Mesenchymal stem cell (in vitro differentiated cells and primary cell): Measurements from ENCODE around the gene STX1B.
A peak's percentile ranks its signal among the peaks of the same experiment; 100 is the strongest.

Experiments used
- DNase-seq: peaks from one replicate; pipeline ENCODE4 v3.0.0-alpha.2; 2013
- H2AFZ ChIP-seq: one replicate; pipeline ENCODE4 v1.6.1; 2013; ENCODE audit warnings: low read depth, mild to moderate bottlenecking, control low read depth, inconsistent platforms, low read length, moderate library complexity
- H2AK5ac ChIP-seq: 2 replicates; pipeline ENCODE4 v1.6.1; 2013; ENCODE audit warnings: low read length, moderate library complexity, mild to moderate bottlenecking, inconsistent platforms; ENCODE audit not compliant: severe bottlenecking
- H2BK120ac ChIP-seq: one replicate; pipeline ENCODE4 v1.6.1; 2013; ENCODE audit warnings: low read depth, mild to moderate bottlenecking, inconsistent platforms, low read length, moderate library complexity
- H2BK12ac ChIP-seq, 2 experiments: one replicate each; pipeline ENCODE4 v1.6.1; 2013; ENCODE audit warnings: inconsistent platforms in 2 of 2, low read length in 2 of 2, mild to moderate bottlenecking in 2 of 2, moderate library complexity in 2 of 2, control low read depth in 1 of 2
- H2BK15ac ChIP-seq: one replicate; pipeline ENCODE4 v1.6.1; 2013; ENCODE audit warnings: mild to moderate bottlenecking, low read depth, inconsistent platforms; ENCODE audit not compliant: poor library complexity, severe bottlenecking
- H2BK5ac ChIP-seq: 2 replicates; pipeline ENCODE4 v1.6.1; 2013; ENCODE audit warnings: low read depth, mild to moderate bottlenecking, low read length, control low read depth, inconsistent platforms; ENCODE audit not compliant: poor library complexity, severe bottlenecking
- H3K14ac ChIP-seq, 2 experiments: one replicate each; pipeline ENCODE4 v1.6.1; 2013; ENCODE audit warnings: inconsistent platforms in 2 of 2, low read length in 2 of 2, control low read depth in 1 of 2, mild to moderate bottlenecking in 1 of 2, moderate library complexity in 1 of 2
- H3K18ac ChIP-seq, 2 experiments: one replicate each; pipeline ENCODE4 v1.6.1; 2013; ENCODE audit warnings: inconsistent platforms in 2 of 2, low read length in 2 of 2, control low read depth in 1 of 2, low read depth in 1 of 2, mild to moderate bottlenecking in 1 of 2
- H3K23ac ChIP-seq, 2 experiments: one replicate each; pipeline ENCODE4 v1.6.1; 2013; ENCODE audit warnings: inconsistent platforms in 2 of 2, low read length in 2 of 2, mild to moderate bottlenecking in 2 of 2, moderate library complexity in 2 of 2, control low read depth in 1 of 2
- H3K27ac ChIP-seq: 2 replicates; pipeline ENCODE4 v1.5.1; 2013; ENCODE audit warnings: mild to moderate bottlenecking, moderate library complexity, low read length, control low read depth, inconsistent platforms; ENCODE audit not compliant: poor library complexity, severe bottlenecking
- H3K27me3 ChIP-seq, 2 experiments: 2 replicates each; pipeline versions ENCODE4 v1.6.1 to v1.7.0; 2013; ENCODE audit warnings: low read length in 2 of 2, mild to moderate bottlenecking in 2 of 2, moderate library complexity in 2 of 2, control low read depth in 1 of 2, inconsistent platforms in 1 of 2; ENCODE audit not compliant: control insufficient read depth in 1 of 2, insufficient read depth in 1 of 2
- H3K36me3 ChIP-seq, 2 experiments: 2 replicates each; pipeline versions ENCODE4 v1.6.1 to v1.7.0; 2013; ENCODE audit warnings: low read length in 2 of 2, control low read depth in 1 of 2, inconsistent platforms in 1 of 2, low read depth in 1 of 2, mild to moderate bottlenecking in 1 of 2; ENCODE audit not compliant: insufficient read depth in 2 of 2, control insufficient read depth in 1 of 2
- H3K4ac ChIP-seq, 2 experiments: one replicate each; pipeline ENCODE4 v1.6.1; 2013; ENCODE audit warnings: inconsistent platforms in 2 of 2, low read length in 2 of 2, mild to moderate bottlenecking in 2 of 2, moderate library complexity in 2 of 2, control low read depth in 1 of 2, low read depth in 1 of 2
- H3K4me1 ChIP-seq: 2 replicates; pipeline ENCODE4 v1.6.1; 2013; ENCODE audit warnings: low read depth, low read length, control low read depth; ENCODE audit not compliant: control insufficient read depth, insufficient read depth
- H3K4me2 ChIP-seq: 2 replicates; pipeline ENCODE4 v1.6.1; 2013; ENCODE audit warnings: low read length, mild to moderate bottlenecking, inconsistent platforms; ENCODE audit not compliant: poor library complexity, severe bottlenecking
- H3K4me3 ChIP-seq, 2 experiments: 2 replicates each; pipeline versions ENCODE4 v1.5.1 to v1.7.0; 2013; ENCODE audit warnings: low read length in 2 of 2, mild to moderate bottlenecking in 2 of 2, control low read depth in 1 of 2, low read depth in 1 of 2; ENCODE audit not compliant: insufficient read depth in 1 of 2
- H3K79me1 ChIP-seq: replicated peaks from 2 replicates; pipeline ENCODE4 v1.6.1; 2013; ENCODE audit warnings: mild to moderate bottlenecking, control low read depth, low read length, inconsistent platforms; ENCODE audit not compliant: poor library complexity, severe bottlenecking
- H3K9ac ChIP-seq: 2 replicates; pipeline ENCODE4 v1.7.0; 2013; ENCODE audit warnings: mild to moderate bottlenecking, low read length, moderate library complexity
- H3K9me3 ChIP-seq: 2 replicates; pipeline ENCODE4 v1.7.0; 2013; ENCODE audit warnings: mild to moderate bottlenecking, low read length; ENCODE audit not compliant: control insufficient read depth
- H4K8ac ChIP-seq: one replicate; pipeline ENCODE4 v1.6.1; 2013; ENCODE audit warnings: inconsistent platforms, mild to moderate bottlenecking, low read length, moderate library complexity
- H4K91ac ChIP-seq: one replicate; pipeline ENCODE4 v1.6.1; 2013; ENCODE audit warnings: mild to moderate bottlenecking, low read length, inconsistent platforms
- WGBS: methylation state at CpG from one replicate; pipeline ENCODE4 v1.1.7; 2013; ENCODE audit warnings: mixed read lengths; 5-methylcytosine and 5-hydroxymethylcytosine counted together

STX1B gene

DNA sequence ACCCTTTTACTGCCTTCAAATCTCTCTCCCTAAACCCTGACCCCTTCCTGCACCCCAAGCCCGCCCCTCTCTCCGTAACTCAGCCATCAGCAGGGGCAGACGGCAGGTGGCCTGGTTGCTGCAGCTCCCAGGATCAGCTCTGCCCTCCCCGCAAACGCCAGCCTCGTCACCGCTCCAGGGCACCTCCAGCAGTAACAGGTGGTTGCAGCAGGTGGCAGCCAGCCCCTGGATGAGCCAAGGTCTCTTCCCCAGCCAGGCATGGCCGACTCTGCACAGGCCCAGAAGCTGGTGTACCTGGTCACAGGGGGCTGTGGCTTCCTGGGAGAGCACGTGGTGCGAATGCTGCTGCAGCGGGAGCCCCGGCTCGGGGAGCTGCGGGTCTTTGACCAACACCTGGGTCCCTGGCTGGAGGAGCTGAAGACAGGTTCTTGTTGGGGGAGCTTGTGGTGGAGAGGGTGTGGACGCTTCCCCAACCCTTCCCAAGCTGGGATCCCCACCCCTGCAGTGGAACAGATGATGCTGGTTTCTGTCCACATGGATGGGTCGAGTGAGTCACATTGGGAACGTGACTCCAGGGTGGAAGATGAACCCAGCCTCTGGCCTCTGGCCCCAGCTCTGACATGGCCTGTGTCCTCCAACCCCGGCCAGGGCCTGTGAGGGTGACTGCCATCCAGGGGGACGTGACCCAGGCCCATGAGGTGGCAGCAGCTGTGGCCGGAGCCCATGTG lies 24.9 kb downstream of the STX1B start:
- peaks cover 56 to 75% of the 10 kb centered on the region in 2 experiments for H3K36me3 ChIP-seq
- peak overlapping the region; percentile 61 to 76 for H3K18ac ChIP-seq
- H2AK5ac ChIP-seq = no peak overlapping the region
- no peak overlapping the region for H3K27ac ChIP-seq
- peak; percentile 13 for DNase-seq
- peak overlapping the region; percentile 43 to 92 for H3K4me3 ChIP-seq
- peaks cover 27% of the 10 kb centered on the region for H3K4me1 ChIP-seq
- H2AFZ ChIP-seq = no peak overlapping the region
- H2BK15ac ChIP-seq = peak overlapping the region; percentile 90
- peak overlapping the region; percentile 58 for H4K91ac ChIP-seq
- H3K4ac ChIP-seq = peak overlapping the region; percentile 43 to 49
- H3K27me3 ChIP-seq = no peaks in the 10 kb centered on the region
- H2BK5ac ChIP-seq = no peak overlapping the region
- H3K9me3 ChIP-seq = no peaks in the 10 kb centered on the region
- peak overlapping the region; percentile 1 to 28 for H2BK12ac ChIP-seq
- peak overlapping the region in 1 of 2 experiments; percentile 31 for H3K14ac ChIP-seq
- peak overlapping the region; percentile 91 for H4K8ac ChIP-seq
- no peaks in the 10 kb centered on the region for H3K79me1 ChIP-seq
- 87% methylated on average over 19 of the region's 20 CpGs for WGBS
- peak overlapping the region; percentile 93 for H3K9ac ChIP-seq
- no peak overlapping the region for H3K23ac ChIP-seq
- H2BK120ac ChIP-seq = peak overlapping the region; percentile 39
- peak overlapping the region; percentile 75 for H3K4me2 ChIP-seq

DNA sequence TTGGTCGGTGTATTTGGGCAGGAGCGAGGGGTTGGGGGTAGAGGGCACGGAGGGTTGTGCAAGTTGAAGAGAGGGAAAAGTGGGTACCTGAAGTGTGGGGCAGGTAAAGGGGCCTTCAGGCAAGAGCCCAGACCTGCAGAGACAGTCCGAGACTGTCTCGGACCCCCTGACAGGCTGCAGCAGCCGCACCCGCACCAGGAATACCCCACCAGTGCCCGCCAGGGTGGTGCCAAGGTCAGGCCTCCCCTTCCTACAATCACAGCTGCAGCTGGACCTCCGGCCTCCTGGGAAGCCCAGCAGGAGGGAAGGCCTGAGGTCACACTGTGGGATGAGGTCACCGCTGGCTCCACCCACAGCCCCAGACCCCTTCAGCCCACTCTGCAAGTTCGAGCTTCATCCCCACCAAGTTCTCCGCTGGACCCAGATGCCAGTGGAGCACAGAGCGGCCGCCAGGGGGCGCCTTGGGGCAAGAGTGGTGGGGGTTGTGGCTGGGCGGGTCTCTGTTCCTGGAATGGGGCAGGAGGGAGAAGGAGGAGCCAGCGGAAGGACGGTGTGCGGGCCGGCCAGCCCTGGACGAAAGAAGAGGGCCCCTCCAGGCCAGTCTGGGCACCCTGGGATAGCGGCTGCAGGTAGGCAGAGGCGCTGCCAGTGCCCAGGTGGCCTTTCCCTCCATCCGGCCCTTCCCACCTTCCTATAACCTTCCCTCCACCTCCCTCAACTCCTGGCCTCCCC lies 25.6 kb downstream of the STX1B start, which contains the start of gene HSD3B7:
HSD3B7 (plus strand) TSS at position 539 of the 732 bp plus-strand sequence. CDS start 452 bp downstream, outside the sequence.
- H4K8ac ChIP-seq = peak within 1 kb of the TSS; percentile 91
- peak within 1 kb of the TSS; percentile 75 for H3K4me2 ChIP-seq
- H3K27me3 ChIP-seq = no peaks in the 10 kb centered on the region
- peak within 1 kb of the TSS; percentile 1 to 45 for H2BK12ac ChIP-seq
- peak within 1 kb of the TSS; percentile 93 for H3K9ac ChIP-seq
- peak within 1 kb of the TSS in 1 of 2 experiments; percentile 31 for H3K14ac ChIP-seq
- no peaks in the 10 kb centered on the region for H3K9me3 ChIP-seq
- DNase-seq = peak; percentile 79
- 40% methylated on average over 21 of the region's 24 CpGs for WGBS
- peaks cover 3% of the 10 kb centered on the region for H3K79me1 ChIP-seq
- H4K91ac ChIP-seq = peak within 1 kb of the TSS; percentile 65
- H2BK15ac ChIP-seq = peak within 1 kb of the TSS; percentile 90
- peak within 1 kb of the TSS; percentile 43 to 92 for H3K4me3 ChIP-seq
- peaks cover 63 to 78% of the 10 kb centered on the region in 2 experiments for H3K36me3 ChIP-seq
- peaks cover 22% of the 10 kb centered on the region for H3K4me1 ChIP-seq
- H3K18ac ChIP-seq = peak within 1 kb of the TSS; percentile 61 to 76
- peak within 1 kb of the TSS; percentile 39 for H2BK120ac ChIP-seq
- H2AK5ac ChIP-seq = peak within 1 kb of the TSS; percentile 17
- peak within 1 kb of the TSS; percentile 43 to 49 for H3K4ac ChIP-seq
- H3K27ac ChIP-seq = no peak within 1 kb of the TSS
- H2BK5ac ChIP-seq = no peak within 1 kb of the TSS
- no peak within 1 kb of the TSS for H3K23ac ChIP-seq
- H2AFZ ChIP-seq = no peak within 1 kb of the TSS

DNA sequence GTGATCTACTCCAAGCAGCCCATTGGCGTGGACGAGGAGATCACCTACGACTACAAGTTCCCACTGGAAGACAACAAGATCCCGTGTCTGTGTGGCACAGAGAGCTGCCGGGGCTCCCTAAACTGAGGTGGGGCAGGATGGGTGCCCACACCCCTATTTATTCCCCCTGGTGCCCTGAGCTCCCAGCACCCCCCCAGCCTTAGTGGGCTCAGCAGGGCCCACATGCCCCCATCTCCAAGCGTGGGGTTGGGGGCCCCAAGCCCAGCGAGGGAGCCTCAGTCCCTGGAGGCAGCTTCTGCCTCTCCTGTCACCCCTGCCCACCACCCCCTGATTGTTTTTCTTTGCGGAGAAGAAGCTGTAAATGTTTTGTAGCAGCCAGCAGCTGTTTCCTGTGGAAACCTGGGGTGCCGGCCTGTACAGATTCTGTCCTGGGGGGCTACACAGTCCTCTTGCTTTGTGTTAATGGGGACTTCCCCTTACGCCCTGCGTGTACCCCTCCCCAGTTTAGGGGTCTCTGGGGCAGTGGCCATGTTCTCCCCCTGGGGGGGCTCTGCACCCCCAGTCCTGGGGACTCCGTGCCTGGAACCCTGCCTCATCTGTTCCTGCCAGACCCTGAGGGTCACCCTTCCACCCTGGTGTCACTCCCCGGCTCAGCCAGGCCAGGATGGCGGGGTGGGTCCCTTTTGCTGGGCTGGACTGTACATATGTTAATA lies 26.4 kb downstream of the STX1B start:
- H3K9ac ChIP-seq = peak overlapping the region; percentile 93
- no peak overlapping the region for H2BK15ac ChIP-seq
- no peak overlapping the region for H2AK5ac ChIP-seq
- H3K4me3 ChIP-seq = no peak overlapping the region
- no peak overlapping the region for H2AFZ ChIP-seq
- DNase-seq = no peak
- H3K4ac ChIP-seq = no peak overlapping the region
- H2BK5ac ChIP-seq = no peak overlapping the region
- no peak overlapping the region for H3K27ac ChIP-seq
- H3K23ac ChIP-seq = no peak overlapping the region
- no peak overlapping the region for H3K4me2 ChIP-seq
- H3K36me3 ChIP-seq = peaks cover 67 to 82% of the 10 kb centered on the region in 2 experiments
- no peaks in the 10 kb centered on the region for H3K9me3 ChIP-seq
- peaks cover 22% of the 10 kb centered on the region for H3K4me1 ChIP-seq
- no peak overlapping the region for H3K14ac ChIP-seq
- H2BK12ac ChIP-seq = no peak overlapping the region
- peaks cover 9% of the 10 kb centered on the region for H3K79me1 ChIP-seq
- no peak overlapping the region for H2BK120ac ChIP-seq
- H3K27me3 ChIP-seq = no peaks in the 10 kb centered on the region
- 89% methylated on average over 14 of the region's 14 CpGs for WGBS
- H4K8ac ChIP-seq = no peak overlapping the region
- no peak overlapping the region for H3K18ac ChIP-seq
- no peak overlapping the region for H4K91ac ChIP-seq
